ENCODE measurements around the gene SLC2A5. TPM values are rescaled to one million over a fixed set of nuclear protein-coding genes. Genes with fewer than 3 reads are reported as not detected.

Gene SLC2A5
- total RNA-seq, 1 experiment from 2014 or later = not detected

DNA sequence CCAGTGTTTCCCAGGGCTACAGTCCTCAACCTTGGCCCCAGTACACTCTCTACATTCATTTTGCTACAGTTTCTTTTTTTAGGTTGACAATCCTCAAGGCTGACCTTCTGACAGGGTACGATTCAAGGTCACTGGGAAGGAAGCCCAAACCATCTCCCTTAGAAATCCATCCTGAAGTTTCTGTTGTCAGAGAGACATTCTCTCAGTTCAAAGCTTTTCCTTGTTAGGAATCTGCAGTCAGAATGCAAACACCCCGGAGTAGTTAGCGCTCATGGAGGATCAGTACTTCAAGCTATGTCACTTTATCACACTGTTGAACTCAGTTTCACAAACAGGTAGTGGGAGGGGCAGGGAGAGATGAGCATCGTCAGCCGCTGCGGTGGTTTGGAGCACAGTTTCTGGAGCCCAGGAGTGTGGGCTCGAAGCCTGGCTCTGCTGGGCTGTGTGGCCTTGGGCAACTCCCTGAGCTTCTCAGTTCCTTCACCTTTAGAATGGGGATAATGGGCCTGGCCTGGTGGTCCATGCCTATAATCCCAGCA lies 4.2 kb downstream of the SLC2A5 start:
- Histone ChIP-seq H4K20me1 (ENCODE audit: low read length) (no peaks in the 10 kb centered on the region), H3K27me3 (ENCODE audit: low read length) (no peaks in the 10 kb centered on the region), H3K9me3 (ENCODE audit: low read length) (no peaks in the 10 kb centered on the region), H3K4me1 (ENCODE audit: insufficient read depth, low read length) (peaks cover 17% of the 10 kb centered on the region; the same call in 1 of the 2 replicates), H3K4me3 (ENCODE audit: low read length) (no peak overlapping the region), H3F3A (ENCODE audit: low read length, unreplicated experiment) (no peaks in the 10 kb centered on the region), H3K79me2 (ENCODE audit: low read length) (no peaks in the 10 kb centered on the region), H3K9ac (ENCODE audit: low read length) (no peak overlapping the region), H3K4me2 (ENCODE audit: low read length) (no peak overlapping the region), H3K9me2 (replicated peaks; ENCODE audit: low read length) (no peaks in the 10 kb centered on the region), H3K36me3 (ENCODE audit: low read depth, low read length) (no peaks in the 10 kb centered on the region), H2AFZ (ENCODE audit: low read length) (no peak overlapping the region), H3K27ac (ENCODE audit: low read length) (no peak overlapping the region)
- TF ChIP-seq EZH2phosphoT487 (IDR thresholded peaks at IDR 0.05; ENCODE audit: borderline replicate concordance, low read length) = no peak
- TF ChIP-seq EZH2 (IDR thresholded peaks at IDR 0.05; ENCODE audit: low read length, unreplicated experiment) = no peak
- TF ChIP-seq, protein P1, sequence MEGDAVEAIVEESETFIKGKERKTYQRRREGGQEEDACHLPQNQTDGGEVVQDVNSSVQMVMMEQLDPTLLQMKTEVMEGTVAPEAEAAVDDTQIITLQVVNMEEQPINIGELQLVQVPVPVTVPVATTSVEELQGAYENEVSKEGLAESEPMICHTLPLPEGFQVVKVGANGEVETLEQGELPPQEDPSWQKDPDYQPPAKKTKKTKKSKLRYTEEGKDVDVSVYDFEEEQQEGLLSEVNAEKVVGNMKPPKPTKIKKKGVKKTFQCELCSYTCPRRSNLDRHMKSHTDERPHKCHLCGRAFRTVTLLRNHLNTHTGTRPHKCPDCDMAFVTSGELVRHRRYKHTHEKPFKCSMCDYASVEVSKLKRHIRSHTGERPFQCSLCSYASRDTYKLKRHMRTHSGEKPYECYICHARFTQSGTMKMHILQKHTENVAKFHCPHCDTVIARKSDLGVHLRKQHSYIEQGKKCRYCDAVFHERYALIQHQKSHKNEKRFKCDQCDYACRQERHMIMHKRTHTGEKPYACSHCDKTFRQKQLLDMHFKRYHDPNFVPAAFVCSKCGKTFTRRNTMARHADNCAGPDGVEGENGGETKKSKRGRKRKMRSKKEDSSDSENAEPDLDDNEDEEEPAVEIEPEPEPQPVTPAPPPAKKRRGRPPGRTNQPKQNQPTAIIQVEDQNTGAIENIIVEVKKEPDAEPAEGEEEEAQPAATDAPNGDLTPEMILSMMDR (conservative IDR thresholded peaks at IDR 0.05; ENCODE audit: low read depth, low read length) = no peak
- no peak for DNase-seq
- no peak for ATAC-seq
- ChIA-PET POLR2A (ENCODE audit: unreplicated experiment) (no interaction called here), CTCF (no interaction called here)
- intact Hi-C loops (cut with micrococcal nuclease) = no loop called here
- no TSS peak for BruUV-seq (replicated peaks)

DNA sequence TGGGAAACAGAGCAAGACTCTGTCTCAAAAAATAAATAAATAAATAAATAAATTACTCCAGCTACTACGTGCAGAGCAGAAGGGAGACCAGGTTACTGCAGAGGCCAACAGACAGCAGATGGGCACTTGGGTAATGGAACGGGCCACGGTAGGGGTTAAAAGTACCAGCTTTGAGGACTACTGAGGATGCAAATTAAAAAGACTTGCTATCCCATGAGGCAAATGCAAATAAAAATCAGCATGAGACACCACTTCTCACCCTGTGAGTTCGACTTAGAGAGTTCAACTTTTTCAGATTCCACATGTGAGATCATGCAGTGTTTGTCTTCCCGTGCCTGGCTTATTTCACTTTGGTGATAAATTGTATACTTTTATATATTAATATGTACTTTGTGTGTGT lies 6.6 kb downstream of the SLC2A5 start:
- no peaks in the 10 kb centered on the region for H3F3A ChIP-seq (ENCODE audit: low read length, unreplicated experiment)
- ChIA-PET CTCF (interaction anchor here (0.6 kb wide), 1 partner anchor 12 kb away, joined by 3 read pairs; no protein-coding TSS in a partner anchor), POLR2A (ENCODE audit: unreplicated experiment) (interaction anchor here (0.6 kb wide), 1 partner anchor 32 kb away, joined by 3 read pairs; no protein-coding TSS in a partner anchor)
- no peak overlapping the region for H2AFZ ChIP-seq (ENCODE audit: low read length)
- ATAC-seq = no peak
- no peak overlapping the region for H3K27ac ChIP-seq (ENCODE audit: low read length)
- no peaks in the 10 kb centered on the region for H4K20me1 ChIP-seq (ENCODE audit: low read length)
- H3K27me3 ChIP-seq (ENCODE audit: low read length) = no peaks in the 10 kb centered on the region
- no peak overlapping the region for H3K4me2 ChIP-seq (ENCODE audit: low read length)
- no peak for DNase-seq
- H3K4me3 ChIP-seq (ENCODE audit: low read length) = no peak overlapping the region
- no peaks in the 10 kb centered on the region for H3K36me3 ChIP-seq (ENCODE audit: low read depth, low read length)
- H3K9me3 ChIP-seq (ENCODE audit: low read length) = no peaks in the 10 kb centered on the region
- no TSS peak for BruUV-seq (replicated peaks)
- TF ChIP-seq, protein P1 (conservative IDR thresholded peaks at IDR 0.05; ENCODE audit: low read depth, low read length) = no peak
- no peak for TF ChIP-seq EZH2 (IDR thresholded peaks at IDR 0.05; ENCODE audit: low read length, unreplicated experiment)
- no peak for TF ChIP-seq EZH2phosphoT487 (IDR thresholded peaks at IDR 0.05; ENCODE audit: borderline replicate concordance, low read length)
- no peaks in the 10 kb centered on the region for H3K79me2 ChIP-seq (ENCODE audit: low read length)
- H3K4me1 ChIP-seq (ENCODE audit: insufficient read depth, low read length) = peaks cover 17% of the 10 kb centered on the region; the same call in 1 of the 2 replicates
- no peak overlapping the region for H3K9ac ChIP-seq (ENCODE audit: low read length)
- H3K9me2 ChIP-seq (replicated peaks; ENCODE audit: low read length) = no peaks in the 10 kb centered on the region
- intact Hi-C loops (cut with micrococcal nuclease) = no loop called here

- Histone ChIP-seq H3K9ac (ENCODE audit: low read length) (no peak overlapping the region), H3K9me3 (ENCODE audit: low read length) (no peaks in the 10 kb centered on the region), H3K9me2 (replicated peaks; ENCODE audit: low read length) (no peaks in the 10 kb centered on the region), H3K27me3 (ENCODE audit: low read length) (no peaks in the 10 kb centered on the region), H3K4me1 (ENCODE audit: insufficient read depth, low read length) (peaks cover 13% of the 10 kb centered on the region; the same call in 1 of the 2 replicates), H2AFZ (ENCODE audit: low read length) (no peak overlapping the region), H3K36me3 (ENCODE audit: low read depth, low read length) (no peaks in the 10 kb centered on the region), H3K79me2 (ENCODE audit: low read length) (no peaks in the 10 kb centered on the region), H3K4me3 (ENCODE audit: low read length) (no peak overlapping the region), H3F3A (ENCODE audit: low read length, unreplicated experiment) (no peaks in the 10 kb centered on the region), H4K20me1 (ENCODE audit: low read length) (no peaks in the 10 kb centered on the region), H3K4me2 (ENCODE audit: low read length) (no peak overlapping the region), H3K27ac (ENCODE audit: low read length) (peak overlapping the region; percentile 58)
- no peak for DNase-seq
- no peak; the same call in 1 of the 2 replicates for ATAC-seq
- intact Hi-C loops (cut with micrococcal nuclease) = no loop called here
- ChIA-PET CTCF (interaction anchor here (0.6 to 1.3 kb wide), 2 partner anchors 13 to 40 kb away, joined by 3 to 7 read pairs; no protein-coding TSS in a partner anchor), POLR2A (ENCODE audit: unreplicated experiment) (no interaction called here)
- TF ChIP-seq, protein P1 (conservative IDR thresholded peaks at IDR 0.05; ENCODE audit: low read depth, low read length) = no peak
- TF ChIP-seq EZH2 (IDR thresholded peaks at IDR 0.05; ENCODE audit: low read length, unreplicated experiment) = no peak
- no peak for TF ChIP-seq EZH2phosphoT487 (IDR thresholded peaks at IDR 0.05; ENCODE audit: borderline replicate concordance, low read length)
- no TSS peak for BruUV-seq (replicated peaks)
These were observed 7.4 kb downstream of the SLC2A5 start for GRCh38 chr1:9062021-9062471.

Data from PC-3 (cell line).